Suprapubic skin (tissue), 4 donors: ENCODE measurements around the gene GNAS-AS1.

Source experiments
- EP300 ChIP-seq: sonication (generic); formaldehyde crosslinking; IDR thresholded peaks from one replicate; pipeline ENCODE4 v1.6.1; 2017; ENCODE audit warnings: antibody characterized with exemption
- POLR2A ChIP-seq, 2 donors: fragments of 450-650 bp; IDR thresholded peaks; one replicate each; pipeline ENCODE4 v1.6.1; 2017; ENCODE audit warnings: antibody characterized with exemption in 2 of 2, mild to moderate bottlenecking in 2 of 2, moderate library complexity in 2 of 2
- POLR2AphosphoS5 ChIP-seq, 3 donors: sonication (generic); formaldehyde crosslinking; IDR thresholded peaks; one replicate each; pipeline ENCODE4 v1.6.1; 2017; ENCODE audit warnings: antibody characterized with exemption in 3 of 3
- TF ChIP-seq, protein P1 (sequence below), 2 donors: fragments of 200-600 bp in 1 of 2; fragments of 450-650 bp in 1 of 2; sonication (generic) in 1 of 2; IDR thresholded peaks; one replicate each; pipeline ENCODE4 v1.5.1; 2016 to 2019; ENCODE audit warnings: antibody characterized with exemption in 2 of 2, mild to moderate bottlenecking in 1 of 2, moderate library complexity in 1 of 2

DNA sequence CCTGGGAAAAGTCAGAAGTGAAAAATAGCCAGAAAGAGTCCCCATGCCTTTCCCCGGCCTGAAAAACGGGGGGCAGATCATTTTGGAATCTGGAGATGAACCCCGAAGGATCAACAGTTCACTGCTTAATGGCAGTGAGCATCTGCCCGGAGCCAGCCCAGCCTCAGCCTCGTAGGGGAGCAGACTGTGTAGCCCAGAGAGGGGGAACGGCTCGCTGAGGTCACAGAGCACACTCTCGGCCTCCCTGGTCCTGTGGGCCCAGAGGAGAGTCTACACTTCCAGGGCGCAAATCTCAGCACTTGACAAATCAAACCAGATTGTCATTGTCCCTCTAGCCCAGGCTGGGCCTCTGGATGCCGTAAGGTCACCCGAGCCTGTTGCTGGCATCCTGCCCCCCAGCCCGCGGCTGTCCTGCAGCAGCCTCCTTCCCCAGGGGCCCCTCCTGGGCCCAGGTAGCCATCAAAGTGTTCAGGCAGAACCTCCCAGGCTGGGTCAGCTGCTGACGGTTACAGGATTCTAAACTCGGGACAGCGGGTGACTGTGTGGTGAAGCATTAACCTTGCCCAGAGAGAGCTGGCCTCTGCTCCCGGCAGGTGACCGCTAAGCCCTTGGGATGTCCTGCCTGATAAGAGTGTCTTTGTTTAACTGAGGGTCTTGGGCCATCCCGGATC, 56.1 kb downstream of the GNAS-AS1 start:
- TF ChIP-seq POLR2A (IDR thresholded peaks at IDR 0.05) (no peak), EP300 (no peak), POLR2AphosphoS5 (IDR thresholded peaks at IDR 0.05) (no peak)
- TF ChIP-seq, protein P1, sequence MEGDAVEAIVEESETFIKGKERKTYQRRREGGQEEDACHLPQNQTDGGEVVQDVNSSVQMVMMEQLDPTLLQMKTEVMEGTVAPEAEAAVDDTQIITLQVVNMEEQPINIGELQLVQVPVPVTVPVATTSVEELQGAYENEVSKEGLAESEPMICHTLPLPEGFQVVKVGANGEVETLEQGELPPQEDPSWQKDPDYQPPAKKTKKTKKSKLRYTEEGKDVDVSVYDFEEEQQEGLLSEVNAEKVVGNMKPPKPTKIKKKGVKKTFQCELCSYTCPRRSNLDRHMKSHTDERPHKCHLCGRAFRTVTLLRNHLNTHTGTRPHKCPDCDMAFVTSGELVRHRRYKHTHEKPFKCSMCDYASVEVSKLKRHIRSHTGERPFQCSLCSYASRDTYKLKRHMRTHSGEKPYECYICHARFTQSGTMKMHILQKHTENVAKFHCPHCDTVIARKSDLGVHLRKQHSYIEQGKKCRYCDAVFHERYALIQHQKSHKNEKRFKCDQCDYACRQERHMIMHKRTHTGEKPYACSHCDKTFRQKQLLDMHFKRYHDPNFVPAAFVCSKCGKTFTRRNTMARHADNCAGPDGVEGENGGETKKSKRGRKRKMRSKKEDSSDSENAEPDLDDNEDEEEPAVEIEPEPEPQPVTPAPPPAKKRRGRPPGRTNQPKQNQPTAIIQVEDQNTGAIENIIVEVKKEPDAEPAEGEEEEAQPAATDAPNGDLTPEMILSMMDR (IDR thresholded peaks at IDR 0.05): no peak
